Fibroblast of the aortic adventitia (primary cell): ENCODE results near the gene AGAP3. TPM values are rescaled to one million over a fixed set of nuclear protein-coding genes. Genes with fewer than 3 reads are reported as not detected.

Experiments
- DNase-seq: peaks from one replicate; pipeline ENCODE4 v3.0.0-alpha.2; 2010; ENCODE audit warnings: low read depth
- H3K4me3 ChIP-seq: 2 replicates; pipeline ENCODE4 v1.5.1; 2011; ENCODE audit warnings: low read depth, mild to moderate bottlenecking, control low read depth, low read length, moderate library complexity
- total RNA-seq: library from RNA; depleted of rRNA; stranded (reverse); fragments of >200 nt; gene quantifications from 2 replicates; pipeline ENCODE4 v1.2.3, GENCODE V29; 2012; ENCODE audit warnings: low replicate concordance
- TF ChIP-seq, protein P1 (sequence below): IDR thresholded peaks from 2 replicates; pipeline ENCODE4 v1.5.1; 2011; ENCODE audit warnings: mild to moderate bottlenecking, low read length, control low read depth, inconsistent platforms; ENCODE audit not compliant: insufficient read depth

The AGAP3 gene
- total RNA-seq, 1 donor: 50.2 TPM

DNA sequence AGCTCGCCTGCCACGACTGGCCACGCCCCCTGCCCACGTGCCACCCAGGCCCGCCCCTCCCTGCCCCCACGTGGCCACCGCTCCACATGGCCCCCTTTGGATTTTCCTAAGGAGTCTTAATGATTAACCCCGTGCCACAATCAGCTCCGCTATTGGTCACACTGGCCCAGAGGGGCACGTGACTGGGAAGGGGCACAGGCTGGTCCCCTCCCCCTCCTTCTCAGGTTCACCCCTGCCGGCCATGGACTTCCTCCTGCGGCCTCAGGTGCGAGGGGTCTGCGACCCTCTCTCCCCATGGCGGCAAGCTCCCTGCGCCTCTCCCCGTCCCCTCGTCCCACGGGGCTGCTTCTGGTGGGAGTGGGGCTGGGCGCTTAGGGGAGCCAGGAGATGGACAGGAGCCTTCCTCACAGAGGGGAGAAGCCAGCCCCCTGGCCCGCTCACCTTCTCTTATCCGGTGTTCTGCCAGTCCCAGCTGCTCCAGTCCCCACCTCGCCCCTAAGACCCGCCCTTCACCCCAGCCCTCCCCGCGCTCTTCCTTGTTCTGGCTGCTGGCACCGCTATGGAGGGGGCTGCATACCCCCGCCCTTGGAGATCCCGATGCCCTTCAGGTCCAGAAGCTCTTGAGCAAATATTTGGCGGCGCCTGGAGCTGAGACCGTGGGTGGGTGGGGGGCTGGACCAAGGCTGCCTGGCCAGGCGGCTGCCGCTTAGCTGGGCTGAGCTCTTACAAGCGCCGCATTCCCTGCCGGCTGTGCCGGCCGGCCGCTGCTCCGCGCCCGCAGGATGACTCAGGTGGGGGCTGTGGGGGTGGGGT lies 23.7 kb upstream of the AGAP3 start:
- peak; percentile 62 for DNase-seq
- TF ChIP-seq, protein P1, sequence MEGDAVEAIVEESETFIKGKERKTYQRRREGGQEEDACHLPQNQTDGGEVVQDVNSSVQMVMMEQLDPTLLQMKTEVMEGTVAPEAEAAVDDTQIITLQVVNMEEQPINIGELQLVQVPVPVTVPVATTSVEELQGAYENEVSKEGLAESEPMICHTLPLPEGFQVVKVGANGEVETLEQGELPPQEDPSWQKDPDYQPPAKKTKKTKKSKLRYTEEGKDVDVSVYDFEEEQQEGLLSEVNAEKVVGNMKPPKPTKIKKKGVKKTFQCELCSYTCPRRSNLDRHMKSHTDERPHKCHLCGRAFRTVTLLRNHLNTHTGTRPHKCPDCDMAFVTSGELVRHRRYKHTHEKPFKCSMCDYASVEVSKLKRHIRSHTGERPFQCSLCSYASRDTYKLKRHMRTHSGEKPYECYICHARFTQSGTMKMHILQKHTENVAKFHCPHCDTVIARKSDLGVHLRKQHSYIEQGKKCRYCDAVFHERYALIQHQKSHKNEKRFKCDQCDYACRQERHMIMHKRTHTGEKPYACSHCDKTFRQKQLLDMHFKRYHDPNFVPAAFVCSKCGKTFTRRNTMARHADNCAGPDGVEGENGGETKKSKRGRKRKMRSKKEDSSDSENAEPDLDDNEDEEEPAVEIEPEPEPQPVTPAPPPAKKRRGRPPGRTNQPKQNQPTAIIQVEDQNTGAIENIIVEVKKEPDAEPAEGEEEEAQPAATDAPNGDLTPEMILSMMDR: no peak
- peak overlapping the region; percentile 53 for H3K4me3 ChIP-seq

DNA sequence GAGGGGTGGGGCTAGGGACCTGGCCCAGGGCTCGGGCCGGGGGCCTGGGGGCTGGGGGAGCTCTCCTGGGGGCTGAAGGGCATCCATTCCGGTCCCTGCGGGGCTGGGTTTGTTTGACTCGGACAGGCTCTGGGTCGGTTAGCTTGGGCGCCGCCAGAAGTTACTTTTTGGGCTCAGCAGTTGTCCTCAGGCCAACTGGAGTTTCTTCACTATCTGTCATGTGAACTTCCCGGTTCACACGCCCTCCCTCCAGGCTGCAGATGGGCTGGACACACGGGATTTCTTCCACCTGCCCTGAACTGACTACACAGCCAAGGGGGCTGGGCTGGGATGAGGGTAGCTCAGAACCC lies 23.1 kb upstream of the AGAP3 start:
- peak overlapping the region; percentile 39 for H3K4me3 ChIP-seq
- peak; percentile 71 for DNase-seq
- TF ChIP-seq, protein P1: no peak

DNA sequence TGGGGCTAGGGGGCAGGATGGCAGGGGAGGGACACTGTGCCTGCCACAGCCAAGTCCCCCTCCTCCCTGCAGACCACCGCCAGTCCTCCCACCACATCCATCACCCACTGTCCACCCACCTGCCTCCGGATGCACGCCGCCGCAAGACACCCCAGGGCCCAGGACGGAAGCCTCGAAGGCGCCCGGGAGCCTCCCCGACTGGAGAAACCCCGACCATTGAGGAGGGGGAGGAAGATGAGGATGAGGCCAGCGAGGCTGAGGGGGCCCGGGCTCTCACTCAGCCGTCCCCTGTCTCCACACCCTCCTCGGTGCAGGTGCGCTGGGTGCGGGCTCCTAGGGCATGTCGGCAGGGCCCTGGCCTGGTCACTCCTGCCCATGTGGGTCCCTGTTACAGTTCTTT lies 21.8 kb upstream of the AGAP3 start:
- TF ChIP-seq, protein P1: no peak
- H3K4me3 ChIP-seq: no peak overlapping the region
- no peak for DNase-seq

DNA sequence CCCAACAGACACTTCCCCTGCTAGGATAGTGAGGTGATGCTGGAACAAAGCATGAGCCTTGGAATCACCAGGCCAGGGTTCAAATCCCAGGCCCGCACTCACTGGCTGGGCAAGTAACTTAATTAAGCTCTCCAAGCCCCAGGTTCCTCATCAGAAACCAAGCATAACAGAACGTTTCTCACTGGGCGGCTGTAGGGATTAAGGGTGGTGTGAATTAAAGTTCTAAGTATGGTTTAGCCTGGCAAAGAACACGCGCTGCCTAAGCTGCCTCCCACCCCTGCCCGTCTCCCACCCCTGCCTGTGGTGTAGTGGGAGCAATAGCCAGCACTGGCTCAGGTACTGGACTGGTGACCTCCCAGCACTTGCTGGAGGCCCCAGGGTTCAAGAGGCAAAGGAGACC lies 21.3 kb upstream of the AGAP3 start:
- no peak for DNase-seq
- TF ChIP-seq, protein P1: no peak
- H3K4me3 ChIP-seq: no peak overlapping the region

DNA sequence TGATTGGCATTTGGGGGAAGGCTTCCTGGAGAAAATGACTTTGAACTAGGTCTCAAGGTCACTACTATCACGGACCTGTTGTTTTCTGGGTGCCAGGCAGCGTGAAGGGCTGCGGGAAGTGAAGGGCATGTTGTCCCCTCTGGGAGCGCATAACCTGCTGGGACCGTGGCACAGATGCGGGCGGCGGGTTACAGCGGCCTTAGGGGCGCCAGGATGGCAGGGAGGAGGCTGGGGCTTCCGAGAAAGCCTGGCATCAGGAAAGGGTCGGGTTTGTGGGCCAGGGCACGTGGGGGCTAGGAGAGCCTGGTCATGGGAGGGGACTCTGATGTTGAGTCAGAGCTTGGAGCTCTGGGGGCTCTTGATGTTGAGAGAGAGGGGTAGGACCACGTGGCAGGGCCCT lies 20.8 kb upstream of the AGAP3 start:
- TF ChIP-seq, protein P1: no peak
- no peak overlapping the region for H3K4me3 ChIP-seq
- no peak for DNase-seq

DNA sequence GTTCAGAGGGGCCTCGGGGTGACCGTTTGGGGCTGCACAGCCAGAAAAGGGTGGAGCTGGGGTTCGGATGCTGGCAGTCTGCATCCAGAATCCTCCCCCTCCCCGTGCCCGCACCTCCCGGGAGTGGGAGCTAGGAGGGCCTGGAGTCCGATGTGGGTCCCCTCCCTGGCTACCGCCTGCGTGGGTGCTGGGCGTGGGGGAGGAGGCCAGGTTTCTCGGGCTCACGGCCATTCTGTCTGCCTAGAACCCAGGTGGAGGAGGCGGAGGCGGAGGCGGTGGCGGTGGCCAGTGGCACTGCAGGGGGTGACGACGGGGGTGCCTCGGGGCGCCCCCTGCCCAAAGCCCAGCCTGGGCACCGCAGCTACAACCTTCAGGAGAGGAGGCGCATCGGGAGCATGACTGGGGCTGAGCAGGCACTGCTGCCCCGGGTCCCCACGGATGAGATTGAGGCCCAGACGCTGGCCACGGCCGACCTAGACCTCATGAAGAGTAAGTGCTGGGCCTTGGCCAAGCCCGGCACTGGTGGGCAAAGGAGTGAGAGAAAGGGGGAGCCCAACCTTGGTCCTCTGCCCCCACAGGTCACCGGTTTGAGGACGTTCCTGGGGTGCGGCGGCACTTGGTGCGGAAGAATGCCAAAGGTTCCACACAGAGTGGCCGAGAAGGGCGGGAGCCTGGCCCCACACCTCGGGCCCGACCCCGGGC lies 19.9 kb upstream of the AGAP3 start:
- DNase-seq: no peak

More for the DNA sequence above, 19.9 kb upstream of the AGAP3 start:
- H3K4me3 ChIP-seq: no peak overlapping the region
- TF ChIP-seq, protein P1: no peak
